Skeletal muscle tissue (tissue), 4 donors: ENCODE measurements around the gene CHST2. TPM values are rescaled to one million over a fixed set of nuclear protein-coding genes. Genes with fewer than 3 reads are reported as not detected.
A peak's percentile ranks its signal among the peaks of the same experiment; 100 is the strongest.
"Not testable (repeated sequence)": the region's sequence is repeated elsewhere in the genome, so short reads cannot be mapped to it uniquely, and the experiment has no call there.

Source experiments
- H3K27ac ChIP-seq: one replicate; pipeline ENCODE4 v1.7.0; 2013; ENCODE audit warnings: mild to moderate bottlenecking, low read depth, low read length, inconsistent platforms
- H3K27me3 ChIP-seq, 3 donors: one replicate each; pipeline ENCODE4 v1.7.0; 2013; ENCODE audit warnings: low read length in 3 of 3; ENCODE audit not compliant: control insufficient read depth in 3 of 3, insufficient read depth in 3 of 3
- H3K36me3 ChIP-seq, 3 donors: one replicate each; pipeline ENCODE4 v1.7.0; 2013; ENCODE audit warnings: low read length in 3 of 3; ENCODE audit not compliant: control insufficient read depth in 3 of 3, insufficient read depth in 3 of 3
- H3K4me1 ChIP-seq, 3 donors: one replicate each; pipeline ENCODE4 v1.7.0; 2013; ENCODE audit warnings: low read length in 3 of 3, mild to moderate bottlenecking in 3 of 3; ENCODE audit not compliant: control insufficient read depth in 3 of 3, insufficient read depth in 3 of 3
- H3K4me3 ChIP-seq, 3 donors: one replicate each; pipeline ENCODE4 v1.7.0; 2013; ENCODE audit warnings: low read length in 3 of 3
- H3K9ac ChIP-seq, 3 donors: one replicate each; pipeline ENCODE4 v1.7.0; 2013; ENCODE audit warnings: low read length in 3 of 3, mild to moderate bottlenecking in 3 of 3, moderate library complexity in 2 of 3, low read depth in 1 of 3
- H3K9me3 ChIP-seq, 3 donors: one replicate each; pipeline ENCODE4 v1.7.0; 2013; ENCODE audit warnings: low read length in 3 of 3; ENCODE audit not compliant: control insufficient read depth in 3 of 3
- total RNA-seq: library from RNA; depleted of rRNA; stranded (reverse); fragments of >200 nt; gene quantifications from one replicate; pipeline ENCODE4 v1.2.3, GENCODE V29; 2014
- donor health status: Osteomylitis.

The CHST2 gene
- total RNA-seq, 1 donor from 2014 or later, result 6.8 TPM

- no peak overlapping the region for H3K27ac ChIP-seq
- H3K27me3 ChIP-seq, result no peaks in the 10 kb centered on the region
- no peaks in the 10 kb centered on the region for H3K36me3 ChIP-seq
- no peaks in the 10 kb centered on the region for H3K4me1 ChIP-seq
- H3K4me3 ChIP-seq, result no peak overlapping the region
- H3K9ac ChIP-seq, result no peak overlapping the region
- no peaks in the 10 kb centered on the region for H3K9me3 ChIP-seq
Observed at GRCh38 chr3:143165211-143165610, 45.6 kb downstream of the CHST2 start.

GRCh38 chr3:143165612-143166285 is 46.2 kb downstream of the CHST2 start:
- H3K27me3 ChIP-seq, H3K36me3 ChIP-seq, H3K9me3 ChIP-seq, H3K4me1 ChIP-seq, H3K4me3 ChIP-seq, H3K27ac ChIP-seq, H3K9ac ChIP-seq: not testable (repeated sequence)

GRCh38 chr3:143166376-143166775 is 46.8 kb downstream of the CHST2 start:
- Histone ChIP-seq H3K4me1 (peaks cover 0 to 3% (median 0%) of the 10 kb centered on the region in 3 donors), H3K27ac (no peak overlapping the region), H3K27me3 (no peaks in the 10 kb centered on the region)

GRCh38 chr3:143167969-143168854 is 48.6 kb downstream of the CHST2 start:
- Histone ChIP-seq H3K9me3 (no peaks in the 10 kb centered on the region), H3K27ac (no peak overlapping the region), H3K4me3 (no peak overlapping the region), H3K27me3 (no peaks in the 10 kb centered on the region), H3K9ac (no peak overlapping the region), H3K4me1 (peaks cover 0 to 9% (median 0%) of the 10 kb centered on the region in 3 donors), H3K36me3 (no peaks in the 10 kb centered on the region)

More at GRCh38 chr3:143166376-143166775, 46.8 kb downstream of the CHST2 start:
- Histone ChIP-seq H3K4me3 (no peak overlapping the region), H3K36me3 (no peaks in the 10 kb centered on the region), H3K9me3 (no peaks in the 10 kb centered on the region), H3K9ac (no peak overlapping the region)

GRCh38 chr3:143168855-143169192 is 49.3 kb downstream of the CHST2 start:
- Histone ChIP-seq H3K36me3 (no peaks in the 10 kb centered on the region), H3K27ac (no peak overlapping the region), H3K4me1 (peaks cover 0 to 9% (median 0%) of the 10 kb centered on the region in 3 donors), H3K27me3 (no peaks in the 10 kb centered on the region), H3K9me3 (no peaks in the 10 kb centered on the region), H3K9ac (no peak overlapping the region), H3K4me3 (no peak overlapping the region)

- Histone ChIP-seq H3K9ac (no peak overlapping the region), H3K36me3 (no peaks in the 10 kb centered on the region), H3K27ac (peak overlapping the region; percentile 33), H3K4me3 (no peak overlapping the region), H3K4me1 (peaks cover 0 to 9% (median 0%) of the 10 kb centered on the region in 3 donors), H3K9me3 (no peaks in the 10 kb centered on the region), H3K27me3 (no peaks in the 10 kb centered on the region)
Observed at GRCh38 chr3:143170074-143170473, 50.5 kb downstream of the CHST2 start.

GRCh38 chr3:143170676-143171075 is 51.1 kb downstream of the CHST2 start:
- no peak overlapping the region for H3K9ac ChIP-seq
- no peaks in the 10 kb centered on the region for H3K27me3 ChIP-seq
- H3K4me3 ChIP-seq, result no peak overlapping the region
- no peaks in the 10 kb centered on the region for H3K36me3 ChIP-seq
- H3K4me1 ChIP-seq, result peaks cover 0 to 9% (median 0%) of the 10 kb centered on the region in 3 donors
- no peaks in the 10 kb centered on the region for H3K9me3 ChIP-seq
- H3K27ac ChIP-seq, result peak overlapping the region; percentile 33

- no peaks in the 10 kb centered on the region for H3K36me3 ChIP-seq
- peak overlapping the region; percentile 33 for H3K27ac ChIP-seq
- H3K9ac ChIP-seq, result no peak overlapping the region
- H3K27me3 ChIP-seq, result no peaks in the 10 kb centered on the region
- no peaks in the 10 kb centered on the region for H3K9me3 ChIP-seq
- H3K4me3 ChIP-seq, result no peak overlapping the region
- peaks cover 0 to 9% (median 0%) of the 10 kb centered on the region in 3 donors for H3K4me1 ChIP-seq
Observed at GRCh38 chr3:143171141-143171980, 51.8 kb downstream of the CHST2 start.

- Histone ChIP-seq H3K9me3 (no peaks in the 10 kb centered on the region), H3K27ac (peak overlapping the region; percentile 33), H3K4me3 (no peak overlapping the region), H3K27me3 (no peaks in the 10 kb centered on the region), H3K4me1 (peaks cover 0 to 9% (median 0%) of the 10 kb centered on the region in 3 donors), H3K36me3 (no peaks in the 10 kb centered on the region), H3K9ac (no peak overlapping the region)
Observed at GRCh38 chr3:143172062-143172794, 52.7 kb downstream of the CHST2 start.
